ENCODE data around the gene SRCAP.

- no peak for TF ChIP-seq CTCF (IDR thresholded peaks at IDR 0.05)
- TF ChIP-seq POLR2A (IDR thresholded peaks at IDR 0.05), result no peak
Measured at GRCh38 chr16:30786115-30786935, 87.4 kb downstream of the SRCAP start.
